ENCODE measurements around the gene EIF1AD. TPM values are rescaled to one million over a fixed set of nuclear protein-coding genes. Genes with fewer than 3 reads are reported as not detected.

EIF1AD gene
- total and polyA plus RNA-seq, 9 of the 15 experiments (the other 6 are each of a cell fraction or from before 2014, with no cell fraction given), result 50.1 to 98.8 (median 58.7) TPM

DNA sequence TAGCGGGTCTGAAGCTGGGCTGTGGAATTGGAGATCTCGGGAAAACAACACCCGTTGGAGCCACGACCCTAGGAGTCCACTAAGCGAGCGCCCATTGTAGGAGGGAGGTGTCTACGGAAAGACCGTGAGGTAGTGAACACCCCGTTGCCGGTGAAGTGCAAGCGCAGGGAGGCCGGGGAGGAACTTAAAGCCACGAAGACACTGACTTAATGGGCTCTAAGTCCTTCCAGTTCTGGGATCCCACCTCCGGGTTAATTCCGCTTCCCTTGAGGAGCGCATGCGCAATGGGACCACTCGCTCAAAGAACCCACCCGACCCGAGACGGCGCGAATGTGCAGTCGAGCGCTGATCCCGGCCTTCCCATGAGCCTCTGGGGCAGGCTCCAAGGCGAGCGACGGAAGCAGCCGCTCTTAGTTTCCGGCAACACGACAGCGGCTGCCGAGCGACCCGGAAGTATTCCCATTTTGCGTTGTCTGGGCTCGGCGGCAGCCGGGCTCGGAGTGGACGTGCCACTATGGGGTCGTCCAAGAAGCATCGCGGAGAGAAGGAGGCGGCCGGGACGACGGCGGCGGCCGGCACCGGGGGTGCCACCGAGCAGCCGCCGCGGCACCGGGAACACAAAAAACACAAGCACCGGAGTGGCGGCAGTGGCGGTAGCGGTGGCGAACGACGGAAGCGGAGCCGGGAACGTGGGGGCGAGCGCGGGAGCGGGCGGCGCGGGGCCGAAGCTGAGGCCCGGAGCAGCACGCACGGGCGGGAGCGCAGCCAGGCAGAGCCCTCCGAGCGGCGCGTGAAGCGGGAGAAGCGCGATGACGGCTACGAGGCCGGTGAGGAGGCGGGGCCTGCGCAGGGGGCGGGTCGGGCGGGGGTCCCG is 40.5 kb downstream of the EIF1AD start, which contains the start of gene SART1 (continued):
- TF ChIP-seq, protein P1, sequence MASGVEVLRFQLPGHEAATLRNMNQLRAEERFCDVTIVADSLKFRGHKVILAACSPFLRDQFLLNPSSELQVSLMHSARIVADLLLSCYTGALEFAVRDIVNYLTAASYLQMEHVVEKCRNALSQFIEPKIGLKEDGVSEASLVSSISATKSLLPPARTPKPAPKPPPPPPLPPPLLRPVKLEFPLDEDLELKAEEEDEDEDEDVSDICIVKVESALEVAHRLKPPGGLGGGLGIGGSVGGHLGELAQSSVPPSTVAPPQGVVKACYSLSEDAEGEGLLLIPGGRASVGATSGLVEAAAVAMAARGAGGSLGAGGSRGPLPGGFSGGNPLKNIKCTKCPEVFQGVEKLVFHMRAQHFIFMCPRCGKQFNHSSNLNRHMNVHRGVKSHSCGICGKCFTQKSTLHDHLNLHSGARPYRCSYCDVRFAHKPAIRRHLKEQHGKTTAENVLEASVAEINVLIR (CRISPR knock-in tag; IDR thresholded peaks at IDR 0.05), result peak; percentile 30; the same call in 1 of the 2 replicates
- TF ChIP-seq ZNF77 (CRISPR knock-in tag; IDR thresholded peaks at IDR 0.05) (no peak), RBM14 (IDR thresholded peaks at IDR 0.05; ENCODE audit: borderline replicate concordance, insufficient read depth, low read depth, low read length) (peak; percentile 88; the same call in 1 of the 2 replicates), HNRNPK (IDR thresholded peaks at IDR 0.05; ENCODE audit: low read depth, low read length, poor library complexity, severe bottlenecking) (no peak), MIER1 (IDR thresholded peaks at IDR 0.05; ENCODE audit: low read depth) (no peak), FOSL1 (tag; conservative IDR thresholded peaks at IDR 0.05) (no peak), KHSRP (IDR thresholded peaks at IDR 0.05) (no peak), ILF3 (IDR thresholded peaks at IDR 0.05; ENCODE audit: borderline replicate concordance) (no peak), ZC3H4 (CRISPR knock-in tag; IDR thresholded peaks at IDR 0.05; ENCODE audit: borderline replicate concordance) (no peak; the same call in 1 of the 2 replicates)

All from K562 (cell line).